Measurements from ENCODE around the gene RAD51B.

RAD51B gene

GRCh38 chr14:68225321-68225720 lies 405.7 kb downstream of the RAD51B start:
- H3K4me1 ChIP-seq (ENCODE audit: insufficient read depth, poor library complexity, severe bottlenecking), result no peaks in the 10 kb centered on the region
- H3K27ac ChIP-seq (ENCODE audit: poor library complexity, severe bottlenecking), result no peak overlapping the region
- H3K9me3 ChIP-seq (ENCODE audit: severe bottlenecking), result no peaks in the 10 kb centered on the region
- no peak for TF ChIP-seq CTCF (IDR thresholded peaks at IDR 0.05; ENCODE audit: poor library complexity, severe bottlenecking)
- H3K4me3 ChIP-seq (ENCODE audit: severe bottlenecking), result no peak overlapping the region
- H3K27me3 ChIP-seq (ENCODE audit: insufficient read depth, poor library complexity, severe bottlenecking), result no peaks in the 10 kb centered on the region
- DNase-seq (ENCODE audit: low spot score) (no peak), ATAC-seq (ENCODE audit: low read depth) (no peak)
- no peaks in the 10 kb centered on the region for H3K36me3 ChIP-seq (ENCODE audit: low read depth)

GRCh38 chr14:68226523-68226922 lies 406.9 kb downstream of the RAD51B start:
- no peak for TF ChIP-seq CTCF (IDR thresholded peaks at IDR 0.05; ENCODE audit: poor library complexity, severe bottlenecking)
- Histone ChIP-seq H3K27ac (ENCODE audit: poor library complexity, severe bottlenecking) (no peak overlapping the region), H3K4me3 (ENCODE audit: severe bottlenecking) (no peak overlapping the region), H3K4me1 (ENCODE audit: insufficient read depth, poor library complexity, severe bottlenecking) (peaks cover 10% of the 10 kb centered on the region), H3K27me3 (ENCODE audit: insufficient read depth, poor library complexity, severe bottlenecking) (no peaks in the 10 kb centered on the region), H3K36me3 (ENCODE audit: low read depth) (no peaks in the 10 kb centered on the region), H3K9me3 (ENCODE audit: severe bottlenecking) (no peaks in the 10 kb centered on the region)
- DNase-seq (ENCODE audit: low spot score) (no peak), ATAC-seq (ENCODE audit: low read depth) (no peak)

- H3K9me3 ChIP-seq (ENCODE audit: severe bottlenecking), result no peaks in the 10 kb centered on the region
- ATAC-seq (ENCODE audit: low read depth), result no peak
- no peak for DNase-seq (ENCODE audit: low spot score)
- H3K36me3 ChIP-seq (ENCODE audit: low read depth), result no peaks in the 10 kb centered on the region
- TF ChIP-seq CTCF (IDR thresholded peaks at IDR 0.05; ENCODE audit: poor library complexity, severe bottlenecking), result no peak
- H3K4me3 ChIP-seq (ENCODE audit: severe bottlenecking), result no peak overlapping the region
- H3K27me3 ChIP-seq (ENCODE audit: insufficient read depth, poor library complexity, severe bottlenecking), result no peaks in the 10 kb centered on the region
- H3K4me1 ChIP-seq (ENCODE audit: insufficient read depth, poor library complexity, severe bottlenecking), result peaks cover 29% of the 10 kb centered on the region
- no peak overlapping the region for H3K27ac ChIP-seq (ENCODE audit: poor library complexity, severe bottlenecking)
Measured at GRCh38 chr14:68228656-68229055, 409.1 kb downstream of the RAD51B start.

- Histone ChIP-seq H3K27ac (ENCODE audit: poor library complexity, severe bottlenecking) (no peak overlapping the region), H3K4me1 (ENCODE audit: insufficient read depth, poor library complexity, severe bottlenecking) (peaks cover 31% of the 10 kb centered on the region), H3K36me3 (ENCODE audit: low read depth) (no peaks in the 10 kb centered on the region), H3K27me3 (ENCODE audit: insufficient read depth, poor library complexity, severe bottlenecking) (no peaks in the 10 kb centered on the region), H3K4me3 (ENCODE audit: severe bottlenecking) (no peak overlapping the region), H3K9me3 (ENCODE audit: severe bottlenecking) (no peaks in the 10 kb centered on the region)
- DNase-seq (ENCODE audit: low spot score) (no peak), ATAC-seq (ENCODE audit: low read depth) (no peak)
- TF ChIP-seq CTCF (IDR thresholded peaks at IDR 0.05; ENCODE audit: poor library complexity, severe bottlenecking), result no peak
Measured at GRCh38 chr14:68229423-68230100, 410.0 kb downstream of the RAD51B start.

GRCh38 chr14:68230202-68230949 lies 410.8 kb downstream of the RAD51B start:
- Histone ChIP-seq H3K36me3 (ENCODE audit: low read depth) (no peaks in the 10 kb centered on the region), H3K27me3 (ENCODE audit: insufficient read depth, poor library complexity, severe bottlenecking) (no peaks in the 10 kb centered on the region), H3K9me3 (ENCODE audit: severe bottlenecking) (no peaks in the 10 kb centered on the region), H3K27ac (ENCODE audit: poor library complexity, severe bottlenecking) (peak overlapping the region; percentile 92), H3K4me1 (ENCODE audit: insufficient read depth, poor library complexity, severe bottlenecking) (peaks cover 33% of the 10 kb centered on the region), H3K4me3 (ENCODE audit: severe bottlenecking) (no peak overlapping the region)
- DNase-seq (ENCODE audit: low spot score) (no peak), ATAC-seq (ENCODE audit: low read depth) (no peak)
- TF ChIP-seq CTCF (IDR thresholded peaks at IDR 0.05; ENCODE audit: poor library complexity, severe bottlenecking), result no peak

Measured in RWPE2 (cell line).